Activated CD4-positive, alpha-beta T cell treated with anti-CD3 and anti-CD28 coated beads, Interleukin-2, amount 10 ng/mL, durations not matched to agents 7 days and 5 days (primary cell): ENCODE measurements around the gene DHRS2. TPM values are rescaled to one million over a fixed set of nuclear protein-coding genes. Genes with fewer than 3 reads are reported as not detected.
A peak's percentile ranks its signal among the peaks of the same experiment; 100 is the strongest.
"Not testable (repeated sequence)": the region's sequence is repeated elsewhere in the genome, so short reads cannot be mapped to it uniquely, and the experiment has no call there.

ENCODE experiments used
- CTCF ChIA-PET: fragments of 350-600 bp; sonication (Branson Sonifier 250); formaldehyde crosslinking; loops from one replicate; lab custom pipeline; 2021; ENCODE audit warnings: antibody characterized with exemption; lab: Charles Lee
- POLR2A ChIA-PET: fragments of 350-600 bp; sonication (Branson Sonifier 250); formaldehyde crosslinking; loops from one replicate; lab custom pipeline; 2021; ENCODE audit warnings: antibody characterized with exemption; lab: Charles Lee
- DNase-seq: peaks from one replicate; pipeline ENCODE4 v3.0.0-alpha.2; 2020
- H3K27ac Mint-ChIP-seq: one replicate; pipeline ENCODE4 v1.8.0; 2021; ENCODE audit warnings: mild to moderate bottlenecking, moderate library complexity, mixed read lengths
- H3K27me3 Mint-ChIP-seq: one replicate; pipeline ENCODE4 v1.8.0; 2021; ENCODE audit warnings: mixed read lengths
- H3K36me3 Mint-ChIP-seq: one replicate; pipeline ENCODE4 v1.8.0; 2021; ENCODE audit warnings: low read depth, mixed read lengths
- H3K4me1 Mint-ChIP-seq: one replicate; pipeline ENCODE4 v1.8.0; 2021; ENCODE audit warnings: mixed read lengths
- H3K4me3 Mint-ChIP-seq: one replicate; pipeline ENCODE4 v1.8.0; 2021; ENCODE audit warnings: mild to moderate bottlenecking, moderate library complexity, mixed read lengths
- H3K9me3 Mint-ChIP-seq: one replicate; pipeline ENCODE4 v1.8.0; 2021; ENCODE audit warnings: mixed read lengths
- total RNA-seq, 2 experiments: library from RNA; stranded (reverse); gene quantifications; one replicate each; pipeline ENCODE4 v1.2.3, GENCODE V29; 2021

DHRS2 gene
- total RNA-seq, 2 experiments from 2014 or later = 0.44 to 0.50 TPM

GRCh38 chr14:23629832-23630396 lies 6.2 kb upstream of the DHRS2 start:
- peaks cover 7% of the 10 kb centered on the region for H3K9me3 Mint-ChIP-seq
- DNase-seq = no peak
- peaks cover 4% of the 10 kb centered on the region for H3K4me1 Mint-ChIP-seq
- peaks cover 1% of the 10 kb centered on the region for H3K36me3 Mint-ChIP-seq
- H3K4me3 Mint-ChIP-seq = no peak overlapping the region
- CTCF ChIA-PET = interaction anchor here (1.0 to 1.3 kb wide), 2 partner anchors 11 to 147 kb away, joined by 4 to 6 read pairs; no protein-coding TSS in a partner anchor
- POLR2A ChIA-PET = no interaction called here
- peaks cover 4% of the 10 kb centered on the region for H3K27me3 Mint-ChIP-seq
- H3K27ac Mint-ChIP-seq = no peak overlapping the region

DNA sequence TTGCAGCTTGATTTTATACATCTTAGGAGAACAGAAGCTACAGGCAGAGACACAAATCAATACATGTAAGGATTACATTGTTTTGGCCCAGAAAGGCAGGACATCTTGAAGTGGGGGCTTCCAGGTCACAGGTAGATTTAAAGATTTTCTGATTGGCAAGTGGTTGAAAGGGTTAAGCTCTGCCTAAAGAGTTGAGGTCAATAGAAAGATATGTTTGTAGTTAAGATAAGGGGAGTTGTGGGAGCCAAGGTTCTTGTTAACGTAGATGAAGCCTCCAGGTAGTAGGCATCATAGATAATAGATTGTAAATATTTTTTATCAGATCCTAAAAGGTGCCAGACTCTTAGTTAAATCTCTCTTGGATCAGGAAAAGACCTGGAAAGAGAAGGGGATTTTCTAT lies 5.5 kb upstream of the DHRS2 start:
- H3K27me3 Mint-ChIP-seq = peaks cover 4% of the 10 kb centered on the region
- H3K36me3 Mint-ChIP-seq = no peaks in the 10 kb centered on the region
- H3K4me1 Mint-ChIP-seq = peaks cover 4% of the 10 kb centered on the region
- ChIA-PET POLR2A (no interaction called here), CTCF (interaction anchor here (1.0 to 2.1 kb wide), 5 partner anchors 10 to 148 kb away, joined by 4 to 7 read pairs (median 6); no protein-coding TSS in a partner anchor)
- no peak for DNase-seq
- H3K27ac Mint-ChIP-seq = no peak overlapping the region
- H3K9me3 Mint-ChIP-seq = peaks cover 2% of the 10 kb centered on the region
- no peak overlapping the region for H3K4me3 Mint-ChIP-seq

- peaks cover 4% of the 10 kb centered on the region for H3K27me3 Mint-ChIP-seq
- peaks cover 4% of the 10 kb centered on the region for H3K4me1 Mint-ChIP-seq
- no peak for DNase-seq
- ChIA-PET CTCF (interaction anchor here (1.0 to 3.3 kb wide), 22 partner anchors 9 to 311 kb away, joined by 3 to 34 read pairs (median 5); no protein-coding TSS in a partner anchor), POLR2A (no interaction called here)
- H3K9me3 Mint-ChIP-seq = peaks cover 2% of the 10 kb centered on the region
- H3K36me3 Mint-ChIP-seq = no peaks in the 10 kb centered on the region
- no peak overlapping the region for H3K4me3 Mint-ChIP-seq
- no peak overlapping the region for H3K27ac Mint-ChIP-seq
Observed at GRCh38 chr14:23631234-23631633, 4.9 kb upstream of the DHRS2 start.

- Mint-ChIP-seq H3K27me3 (peaks cover 3% of the 10 kb centered on the region), H3K9me3 (peaks cover under 1% of the 10 kb centered on the region), H3K4me1 (peaks cover 4% of the 10 kb centered on the region), H3K27ac (no peak overlapping the region), H3K4me3 (no peak overlapping the region), H3K36me3 (no peaks in the 10 kb centered on the region)
- ChIA-PET POLR2A (no interaction called here), CTCF (interaction anchor here (0.7 to 3.3 kb wide), 24 partner anchors 9 to 311 kb away, joined by 3 to 34 read pairs (median 5); no protein-coding TSS in a partner anchor)
- DNase-seq = peak; percentile 72
Observed at GRCh38 chr14:23631702-23632460, 4.3 kb upstream of the DHRS2 start.

- no peaks in the 10 kb centered on the region for H3K9me3 Mint-ChIP-seq
- H3K27ac Mint-ChIP-seq = no peak overlapping the region
- DNase-seq = no peak
- H3K4me3 Mint-ChIP-seq = no peak overlapping the region
- H3K4me1 Mint-ChIP-seq = peaks cover 4% of the 10 kb centered on the region
- CTCF ChIA-PET = interaction anchor here (0.7 to 3.3 kb wide), 23 partner anchors 9 to 303 kb away, joined by 3 to 34 read pairs (median 5); no protein-coding TSS in a partner anchor
- POLR2A ChIA-PET = no interaction called here
- no peaks in the 10 kb centered on the region for H3K36me3 Mint-ChIP-seq
- H3K27me3 Mint-ChIP-seq = peaks cover 2% of the 10 kb centered on the region
Observed at GRCh38 chr14:23632461-23633159, 3.6 kb upstream of the DHRS2 start.

DNA sequence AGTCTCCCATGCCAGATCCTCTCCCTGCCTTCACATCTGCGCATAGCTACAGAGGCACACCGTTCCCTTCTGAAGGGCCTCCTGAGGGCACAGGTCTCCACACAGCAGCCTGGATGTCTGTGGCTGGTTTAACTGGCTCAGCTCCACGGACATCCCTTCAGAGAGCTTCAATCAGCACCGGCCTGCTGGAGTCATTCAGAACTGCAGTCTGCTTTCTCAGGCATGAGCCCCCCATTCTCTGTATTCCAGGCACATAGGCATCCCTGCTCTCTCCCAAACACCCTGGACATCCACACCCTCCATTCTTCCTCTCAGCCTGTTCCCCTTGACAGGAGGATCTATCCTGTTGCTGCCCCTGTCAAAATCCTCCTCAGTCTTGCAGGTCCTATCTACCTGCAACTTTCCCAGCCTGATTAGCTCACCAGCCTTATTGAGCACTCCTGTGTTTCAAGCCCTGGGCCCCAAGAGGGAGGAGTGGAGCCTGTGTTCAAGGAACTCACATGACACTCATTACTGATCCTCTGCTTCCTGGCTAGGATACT lies 2.9 kb upstream of the DHRS2 start:
- ChIA-PET POLR2A (no interaction called here), CTCF (interaction anchor here (1.0 to 3.3 kb wide), 7 partner anchors 11 to 302 kb away, joined by 3 to 34 read pairs (median 6); no protein-coding TSS in a partner anchor)
- H3K9me3 Mint-ChIP-seq = no peaks in the 10 kb centered on the region
- H3K27me3 Mint-ChIP-seq = peaks cover 2% of the 10 kb centered on the region
- H3K27ac Mint-ChIP-seq = no peak overlapping the region
- H3K4me3 Mint-ChIP-seq = no peak overlapping the region
- H3K36me3 Mint-ChIP-seq = no peaks in the 10 kb centered on the region
- DNase-seq = no peak
- H3K4me1 Mint-ChIP-seq = peaks cover 4% of the 10 kb centered on the region

DNA sequence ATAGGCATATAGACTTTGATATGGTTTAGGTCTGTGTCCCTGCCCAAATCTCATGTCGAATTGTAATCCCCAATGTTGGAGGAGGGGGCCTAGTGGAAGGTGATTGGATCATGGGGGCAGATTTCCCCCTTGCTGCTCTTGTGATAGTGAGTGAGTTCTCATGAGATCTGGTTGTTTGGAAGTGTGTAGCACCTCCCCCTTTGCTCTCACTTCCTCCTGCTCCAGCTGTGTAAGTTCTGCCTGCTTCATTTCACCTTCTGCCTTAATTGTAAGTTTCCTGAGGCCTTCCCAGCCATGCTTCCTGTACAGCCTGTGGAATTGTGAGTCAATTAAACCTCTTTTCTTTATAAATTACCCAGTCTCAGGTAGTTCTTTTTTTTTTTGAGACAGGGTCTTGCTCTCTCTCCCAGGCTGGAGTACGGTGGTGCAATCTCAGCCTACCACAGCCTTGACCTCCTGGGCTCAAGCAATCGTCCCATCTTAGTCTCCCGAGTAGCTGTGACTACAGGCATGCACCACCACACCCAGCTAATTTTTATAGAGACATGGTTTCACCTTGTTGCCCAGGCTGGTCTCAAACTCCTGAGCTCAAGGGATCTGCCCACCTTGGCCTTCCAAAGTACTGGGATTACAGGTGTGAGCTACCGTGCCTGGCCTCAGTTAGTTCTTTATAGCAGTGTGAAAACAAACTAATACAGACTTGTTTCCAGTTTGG lies 1.3 kb upstream of the DHRS2 start:
- H3K27me3 Mint-ChIP-seq, H3K27ac Mint-ChIP-seq, POLR2A ChIA-PET, H3K4me3 Mint-ChIP-seq, H3K36me3 Mint-ChIP-seq, H3K9me3 Mint-ChIP-seq, DNase-seq, H3K4me1 Mint-ChIP-seq: not testable (repeated sequence)
- CTCF ChIA-PET = interaction anchor here (0.6 to 1.0 kb wide), 3 partner anchors 9 to 352 kb away, joined by 3 read pairs; no protein-coding TSS in a partner anchor

DNA sequence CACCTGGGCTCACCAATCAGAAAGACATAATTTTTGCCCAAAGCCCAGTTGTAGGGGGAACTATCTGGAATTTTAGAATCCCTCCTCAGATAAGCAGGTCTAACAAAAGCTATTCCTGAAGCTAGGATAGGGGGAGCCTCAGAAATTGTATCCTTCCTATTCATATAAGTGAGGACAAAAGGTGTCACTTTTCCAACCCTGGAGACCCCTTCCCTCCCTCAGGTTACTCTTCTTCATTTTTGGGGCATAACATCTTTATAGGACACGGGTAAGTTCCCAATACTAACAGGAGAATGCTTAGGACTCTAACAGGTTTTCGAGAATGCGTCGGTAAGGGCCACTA lies 1.1 kb downstream of the DHRS2 start:
- H3K36me3 Mint-ChIP-seq, H3K27me3 Mint-ChIP-seq, POLR2A ChIA-PET, H3K27ac Mint-ChIP-seq, H3K4me3 Mint-ChIP-seq, H3K9me3 Mint-ChIP-seq, H3K4me1 Mint-ChIP-seq, DNase-seq: not testable (repeated sequence)
- CTCF ChIA-PET = interaction anchor here (0.6 kb wide), 1 partner anchor 10 kb away, joined by 3 read pairs; no protein-coding TSS in a partner anchor

DNA sequence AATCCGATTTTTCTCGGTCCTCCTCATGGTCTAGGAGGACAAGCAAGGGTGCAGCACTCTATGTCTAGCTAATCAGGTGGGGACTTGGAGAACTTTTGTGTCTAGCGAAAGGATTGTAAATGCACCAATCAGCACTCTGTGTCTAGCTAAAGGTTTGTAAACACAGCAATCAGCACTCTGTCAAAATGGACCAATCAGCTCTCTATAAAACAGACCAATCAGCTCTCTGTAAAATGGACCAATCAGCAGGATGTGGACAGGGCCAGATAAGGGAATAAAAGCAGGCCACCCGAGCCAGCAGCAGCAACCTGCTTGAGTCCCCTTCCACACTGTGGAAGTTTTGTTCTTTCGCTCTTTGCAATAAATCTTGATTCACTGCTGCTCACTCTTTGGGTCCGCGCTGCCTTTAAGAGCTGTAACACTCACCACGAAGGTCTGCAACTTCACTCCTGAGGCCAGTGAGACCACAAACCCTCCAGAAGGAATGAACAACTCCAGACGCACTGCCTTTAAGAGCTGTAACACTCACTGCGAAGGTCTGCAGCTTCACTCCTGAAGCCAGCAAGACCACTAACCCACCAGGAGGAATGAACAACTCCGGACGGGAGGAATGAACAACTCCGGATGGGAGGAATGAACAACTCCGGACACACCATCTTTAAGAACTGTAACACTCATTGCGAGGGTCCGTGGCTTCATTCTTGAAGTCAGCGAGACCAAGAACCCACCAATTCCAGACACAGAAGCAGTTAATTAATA lies 1.7 kb downstream of the DHRS2 start:
- H3K9me3 Mint-ChIP-seq, H3K27me3 Mint-ChIP-seq, POLR2A ChIA-PET, H3K27ac Mint-ChIP-seq, DNase-seq, H3K4me1 Mint-ChIP-seq, H3K4me3 Mint-ChIP-seq, H3K36me3 Mint-ChIP-seq: not testable (repeated sequence)
- CTCF ChIA-PET = interaction anchor here (0.6 kb wide), 1 partner anchor 10 kb away, joined by 3 read pairs; no protein-coding TSS in a partner anchor

GRCh38 chr14:23638414-23639047 lies 2.4 kb downstream of the DHRS2 start:
- H3K27me3 Mint-ChIP-seq = peaks cover 2% of the 10 kb centered on the region
- POLR2A ChIA-PET = no interaction called here
- H3K27ac Mint-ChIP-seq = no peak overlapping the region
- CTCF ChIA-PET = no interaction called here
- DNase-seq = no peak
- H3K4me3 Mint-ChIP-seq = no peak overlapping the region
- no peaks in the 10 kb centered on the region for H3K9me3 Mint-ChIP-seq
- H3K4me1 Mint-ChIP-seq = no peaks in the 10 kb centered on the region
- no peaks in the 10 kb centered on the region for H3K36me3 Mint-ChIP-seq

DNA sequence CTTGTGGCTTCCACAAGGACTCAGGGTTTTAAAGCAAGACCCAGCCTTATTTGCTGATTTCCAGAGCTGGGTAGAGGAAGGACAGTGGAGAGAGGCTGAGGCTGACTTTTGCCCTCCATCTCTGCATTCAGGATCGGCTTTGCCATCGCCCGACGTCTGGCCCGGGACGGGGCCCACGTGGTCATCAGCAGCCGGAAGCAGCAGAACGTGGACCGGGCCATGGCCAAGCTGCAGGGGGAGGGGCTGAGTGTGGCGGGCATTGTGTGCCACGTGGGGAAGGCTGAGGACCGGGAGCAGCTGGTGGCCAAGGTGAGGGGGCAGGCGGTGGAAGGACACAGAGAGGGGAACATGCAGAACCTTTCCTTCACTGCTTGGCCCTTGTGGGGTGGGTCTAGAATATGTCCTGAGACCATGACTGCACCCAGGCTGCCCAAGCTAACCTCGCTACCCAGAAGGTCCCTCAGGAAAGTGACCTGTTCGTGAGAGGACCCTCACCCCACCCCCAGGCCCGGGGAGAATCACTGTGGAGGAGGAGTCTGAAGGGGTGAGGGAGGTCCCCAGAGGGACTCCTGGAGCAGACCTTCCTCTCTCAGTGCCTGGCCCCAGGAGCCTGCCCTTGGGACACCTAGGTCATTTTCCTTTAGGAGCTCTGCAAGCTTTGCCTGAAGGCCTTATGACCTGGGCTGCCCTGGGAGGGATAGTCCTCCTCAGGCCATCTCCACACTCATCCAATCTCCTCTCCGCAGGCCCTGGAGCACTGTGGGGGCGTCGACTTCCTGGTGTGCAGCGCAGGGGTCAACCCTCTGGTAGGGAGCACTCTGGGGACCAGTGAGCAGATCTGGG lies 3.1 kb downstream of the DHRS2 start:
- POLR2A ChIA-PET = no interaction called here
- no peak for DNase-seq
- H3K4me3 Mint-ChIP-seq = no peak overlapping the region

More for the DNA sequence above, 3.1 kb downstream of the DHRS2 start:
- no peak overlapping the region for H3K27ac Mint-ChIP-seq
- peaks cover 1% of the 10 kb centered on the region for H3K27me3 Mint-ChIP-seq
- no peaks in the 10 kb centered on the region for H3K4me1 Mint-ChIP-seq
- H3K36me3 Mint-ChIP-seq = no peaks in the 10 kb centered on the region
- CTCF ChIA-PET = no interaction called here
- H3K9me3 Mint-ChIP-seq = no peaks in the 10 kb centered on the region
